ENCODE measurements around the gene ANTXR2. TPM values are rescaled to one million over a fixed set of nuclear protein-coding genes. Genes with fewer than 3 reads are reported as not detected.

ANTXR2 gene
- total and polyA plus RNA-seq, 2 donors from 2014 or later: 10.6 to 33.1 TPM

DNA sequence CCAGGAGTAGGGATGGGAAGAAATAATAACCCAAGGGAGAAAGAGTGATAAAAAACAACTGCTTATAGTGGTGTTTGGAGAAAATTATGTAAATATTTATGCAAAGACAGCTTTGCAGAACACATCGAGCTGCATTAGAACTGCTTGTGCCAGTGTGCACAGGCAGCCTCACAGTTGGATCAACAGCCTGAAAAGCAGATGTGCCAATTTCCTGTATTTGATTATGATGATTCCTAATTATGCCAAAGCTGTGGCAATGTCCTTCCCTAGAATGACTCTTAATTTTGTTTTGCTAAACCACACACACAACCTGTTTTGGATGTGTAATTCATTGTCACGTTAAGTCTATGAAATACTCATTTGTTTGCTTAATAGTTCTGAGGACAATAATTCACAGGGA is 30.6 kb upstream of the ANTXR2 start:
- Histone ChIP-seq H3K9me3 (ENCODE audit: control insufficient read depth in 2 of 3, insufficient read depth in 1 of 3, low read length in 3 of 3) (peaks cover 0 to 3% (median 2%) of the 10 kb centered on the region in 3 donors), H3K36me3 (ENCODE audit: control insufficient read depth in 2 of 3, insufficient read depth in 3 of 3, low read length in 3 of 3) (no peaks in the 10 kb centered on the region), H3K4me1 (ENCODE audit: control insufficient read depth in 2 of 3, insufficient read depth in 2 of 3, low read depth in 1 of 3, low read length in 3 of 3) (no peaks in the 10 kb centered on the region), H3K9ac (ENCODE audit: low read length in 3 of 3) (no peak overlapping the region), H3K4me3 (ENCODE audit: low read length in 3 of 3) (no peak overlapping the region), H3K27ac (ENCODE audit: low read depth in 2 of 2, low read length in 2 of 2) (no peak overlapping the region), H3K27me3 (ENCODE audit: control insufficient read depth, insufficient read depth, low read length) (no peaks in the 10 kb centered on the region)
- FAIRE-seq (no peak), DNase-seq (no peak)
- intact Hi-C loops (cut with DNase I): no loop called here
- TF ChIP-seq, protein P1, sequence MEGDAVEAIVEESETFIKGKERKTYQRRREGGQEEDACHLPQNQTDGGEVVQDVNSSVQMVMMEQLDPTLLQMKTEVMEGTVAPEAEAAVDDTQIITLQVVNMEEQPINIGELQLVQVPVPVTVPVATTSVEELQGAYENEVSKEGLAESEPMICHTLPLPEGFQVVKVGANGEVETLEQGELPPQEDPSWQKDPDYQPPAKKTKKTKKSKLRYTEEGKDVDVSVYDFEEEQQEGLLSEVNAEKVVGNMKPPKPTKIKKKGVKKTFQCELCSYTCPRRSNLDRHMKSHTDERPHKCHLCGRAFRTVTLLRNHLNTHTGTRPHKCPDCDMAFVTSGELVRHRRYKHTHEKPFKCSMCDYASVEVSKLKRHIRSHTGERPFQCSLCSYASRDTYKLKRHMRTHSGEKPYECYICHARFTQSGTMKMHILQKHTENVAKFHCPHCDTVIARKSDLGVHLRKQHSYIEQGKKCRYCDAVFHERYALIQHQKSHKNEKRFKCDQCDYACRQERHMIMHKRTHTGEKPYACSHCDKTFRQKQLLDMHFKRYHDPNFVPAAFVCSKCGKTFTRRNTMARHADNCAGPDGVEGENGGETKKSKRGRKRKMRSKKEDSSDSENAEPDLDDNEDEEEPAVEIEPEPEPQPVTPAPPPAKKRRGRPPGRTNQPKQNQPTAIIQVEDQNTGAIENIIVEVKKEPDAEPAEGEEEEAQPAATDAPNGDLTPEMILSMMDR (IDR thresholded peaks at IDR 0.05; ENCODE audit: borderline replicate concordance, extremely low read depth, insufficient read depth): no peak

DNA sequence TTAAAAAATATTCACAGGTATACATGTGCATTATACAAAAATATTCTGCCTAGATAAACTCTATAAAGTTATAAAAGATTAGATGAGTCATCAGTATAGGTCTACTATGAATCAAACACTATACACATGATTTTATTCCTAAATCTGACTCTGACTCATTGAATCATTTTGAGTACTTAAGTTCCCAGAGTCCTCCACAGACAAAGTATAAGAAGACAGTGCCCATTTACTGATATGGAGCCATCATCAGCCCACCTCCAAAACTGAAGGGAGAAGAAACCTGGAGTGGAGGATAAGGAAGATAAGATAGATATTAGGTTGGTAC is 28.7 kb upstream of the ANTXR2 start:
- intact Hi-C loops (cut with DNase I): no loop called here
- no peak overlapping the region for H3K27ac ChIP-seq (ENCODE audit: low read depth in 2 of 2, low read length in 2 of 2)
- TF ChIP-seq, protein P1 (IDR thresholded peaks at IDR 0.05; ENCODE audit: borderline replicate concordance, extremely low read depth, insufficient read depth): no peak
- peaks cover 0 to 1% (median 0%) of the 10 kb centered on the region in 3 donors for H3K9me3 ChIP-seq (ENCODE audit: control insufficient read depth in 2 of 3, insufficient read depth in 1 of 3, low read length in 3 of 3)
- FAIRE-seq: no peak
- DNase-seq: no peak
- no peaks in the 10 kb centered on the region for H3K4me1 ChIP-seq (ENCODE audit: control insufficient read depth in 2 of 3, insufficient read depth in 2 of 3, low read depth in 1 of 3, low read length in 3 of 3)
- H3K9ac ChIP-seq (ENCODE audit: low read length in 3 of 3): no peak overlapping the region
- H3K27me3 ChIP-seq (ENCODE audit: control insufficient read depth, insufficient read depth, low read length): no peaks in the 10 kb centered on the region
- no peak overlapping the region for H3K4me3 ChIP-seq (ENCODE audit: low read length in 3 of 3)
- H3K36me3 ChIP-seq (ENCODE audit: control insufficient read depth in 2 of 3, insufficient read depth in 3 of 3, low read length in 3 of 3): no peaks in the 10 kb centered on the region

DNA sequence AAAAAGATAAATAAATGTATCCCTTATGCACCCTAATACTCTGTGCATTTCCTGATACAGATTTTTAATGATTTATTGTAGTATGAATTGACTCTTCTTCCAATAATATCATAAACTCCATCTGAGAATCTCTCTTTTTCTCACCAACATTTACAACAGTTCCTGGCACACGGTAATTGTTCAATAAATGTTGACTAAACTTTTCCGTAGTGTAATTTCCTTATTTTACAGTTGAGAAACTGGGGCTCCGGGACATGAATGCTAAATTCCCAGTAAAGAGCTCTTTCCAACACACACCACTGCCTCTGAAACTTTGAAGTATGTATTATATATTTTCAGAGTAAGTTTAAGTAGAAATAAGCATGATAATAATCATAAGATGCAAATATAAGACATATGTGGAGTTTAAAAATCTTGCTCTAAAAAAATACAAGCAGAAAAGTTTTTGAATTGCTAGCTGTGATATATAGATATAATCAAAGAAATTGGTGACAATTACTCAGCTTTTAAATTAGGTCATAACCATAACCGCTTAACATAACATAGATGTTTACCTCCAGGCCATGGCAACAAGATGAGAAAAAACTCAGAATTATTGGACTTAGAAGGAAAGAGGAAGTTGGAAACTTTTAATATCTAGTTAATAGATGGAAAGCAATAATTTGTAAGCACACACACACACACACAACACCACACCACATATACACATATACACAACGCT is 28.2 kb upstream of the ANTXR2 start:
- intact Hi-C loops (cut with DNase I): no loop called here
- H3K4me1 ChIP-seq (ENCODE audit: control insufficient read depth in 2 of 3, insufficient read depth in 2 of 3, low read depth in 1 of 3, low read length in 3 of 3): no peaks in the 10 kb centered on the region
- no peak overlapping the region for H3K4me3 ChIP-seq (ENCODE audit: low read length in 3 of 3)
- no peaks in the 10 kb centered on the region for H3K36me3 ChIP-seq (ENCODE audit: control insufficient read depth in 2 of 3, insufficient read depth in 3 of 3, low read length in 3 of 3)
- no peak overlapping the region for H3K27ac ChIP-seq (ENCODE audit: low read depth in 2 of 2, low read length in 2 of 2)
- DNase-seq: peak in 1 of 5 donors; percentile 31
- no peaks in the 10 kb centered on the region for H3K9me3 ChIP-seq (ENCODE audit: control insufficient read depth in 2 of 3, insufficient read depth in 1 of 3, low read length in 3 of 3)
- no peak for FAIRE-seq
- TF ChIP-seq, protein P1 (IDR thresholded peaks at IDR 0.05; ENCODE audit: borderline replicate concordance, extremely low read depth, insufficient read depth): no peak
- H3K9ac ChIP-seq (ENCODE audit: low read length in 3 of 3): no peak overlapping the region
- no peaks in the 10 kb centered on the region for H3K27me3 ChIP-seq (ENCODE audit: control insufficient read depth, insufficient read depth, low read length)

DNA sequence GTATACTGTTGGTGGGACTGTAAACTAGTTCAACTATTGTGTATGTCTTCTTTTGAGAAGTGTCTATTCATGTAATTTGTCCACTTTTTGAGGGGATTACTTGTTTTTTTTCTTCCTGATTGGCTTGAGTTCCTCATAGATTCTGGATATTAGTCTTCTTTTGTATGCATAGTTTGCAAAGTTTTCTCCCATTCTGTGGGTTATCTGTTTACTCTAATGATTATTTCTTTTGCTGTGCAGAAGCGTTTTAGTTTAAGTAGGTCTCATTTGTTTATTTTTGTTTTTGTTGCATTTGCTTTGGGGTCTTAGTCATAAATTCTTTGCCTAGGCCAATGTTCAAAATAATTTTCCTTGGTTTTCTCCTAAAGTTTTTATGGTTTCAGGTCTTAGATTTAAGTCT is 26.6 kb upstream of the ANTXR2 start:
- DNase-seq (no peak), FAIRE-seq (no peak)
- Histone ChIP-seq H3K27ac (ENCODE audit: low read depth in 2 of 2, low read length in 2 of 2) (no peak overlapping the region), H3K36me3 (ENCODE audit: control insufficient read depth in 2 of 3, insufficient read depth in 3 of 3, low read length in 3 of 3) (no peaks in the 10 kb centered on the region), H3K4me3 (ENCODE audit: low read length in 3 of 3) (no peak overlapping the region), H3K27me3 (ENCODE audit: control insufficient read depth, insufficient read depth, low read length) (no peaks in the 10 kb centered on the region), H3K4me1 (ENCODE audit: control insufficient read depth in 2 of 3, insufficient read depth in 2 of 3, low read depth in 1 of 3, low read length in 3 of 3) (no peaks in the 10 kb centered on the region), H3K9ac (ENCODE audit: low read length in 3 of 3) (no peak overlapping the region), H3K9me3 (ENCODE audit: control insufficient read depth in 2 of 3, insufficient read depth in 1 of 3, low read length in 3 of 3) (no peaks in the 10 kb centered on the region)
- TF ChIP-seq, protein P1 (IDR thresholded peaks at IDR 0.05; ENCODE audit: borderline replicate concordance, extremely low read depth, insufficient read depth): no peak
- intact Hi-C loops (cut with DNase I): no loop called here
